NCI-H82 (cell line): Measurements from ENCODE around the gene CCT3.
A peak's percentile ranks its signal among the peaks of the same experiment; 100 is the strongest.
"Not testable (repeated sequence)": the region's sequence is repeated elsewhere in the genome, so short reads cannot be mapped to it uniquely, and the experiment has no call there.

Experiments used
- DNase-seq: peaks from one replicate; lab custom pipeline; 2025; lab: John Stamatoyannopoulos, UW

CCT3 gene

GRCh38 chr1:156368157-156368658, 30.1 kb upstream of the CCT3 start:
- no peak for DNase-seq

- DNase-seq, result no peak
Measured at GRCh38 chr1:156367383-156368156, 29.5 kb upstream of the CCT3 start.

GRCh38 chr1:156366378-156367166, 28.5 kb upstream of the CCT3 start:
- no peak for DNase-seq

GRCh38 chr1:156365754-156366153, 27.7 kb upstream of the CCT3 start:
- DNase-seq, result no peak

- DNase-seq, result no peak
Measured at GRCh38 chr1:156360534-156360933, 22.4 kb upstream of the CCT3 start.

- peak; percentile 84 for DNase-seq
Measured at GRCh38 chr1:156359973-156360372, 21.9 kb upstream of the CCT3 start.

- no peak for DNase-seq
Measured at GRCh38 chr1:156359249-156359648, 21.2 kb upstream of the CCT3 start.

GRCh38 chr1:156358641-156359040, 20.5 kb upstream of the CCT3 start:
- no peak for DNase-seq

GRCh38 chr1:156357977-156358376, 19.9 kb upstream of the CCT3 start:
- no peak for DNase-seq

- peak; percentile 92 for DNase-seq
Measured at GRCh38 chr1:156356875-156357534, 18.9 kb upstream of the CCT3 start.

- DNase-seq, result no peak
Measured at GRCh38 chr1:156356262-156356874, 18.3 kb upstream of the CCT3 start.

- not testable (repeated sequence) for DNase-seq
Measured at GRCh38 chr1:156352481-156352880, 14.4 kb upstream of the CCT3 start.

- DNase-seq, result no peak
Measured at GRCh38 chr1:156347331-156347730, 9.2 kb upstream of the CCT3 start.

GRCh38 chr1:156346636-156347035, 8.5 kb upstream of the CCT3 start:
- DNase-seq, result peak; percentile 92

GRCh38 chr1:156346035-156346434, 7.9 kb upstream of the CCT3 start:
- DNase-seq, result not testable (repeated sequence)

- DNase-seq, result peak; percentile 92
Measured at GRCh38 chr1:156344409-156344808, 6.3 kb upstream of the CCT3 start.

GRCh38 chr1:156342166-156342955, 4.3 kb upstream of the CCT3 start:
- no peak for DNase-seq

- DNase-seq, result no peak
Measured at GRCh38 chr1:156337888-156338179, 258 bp downstream of the CCT3 start.

GRCh38 chr1:156337052-156337887, 822 bp downstream of the CCT3 start:
- peak; percentile 38 for DNase-seq

- peak; percentile 95 for DNase-seq
Measured at GRCh38 chr1:156336242-156336641, 1.9 kb downstream of the CCT3 start.

- not testable (repeated sequence) for DNase-seq
Measured at GRCh38 chr1:156323179-156323578, 14.9 kb downstream of the CCT3 start.
